Vagina (tissue), 2 donors: ENCODE results near the gene GSG1.

Experiments
- POLR2A ChIP-seq, 2 donors: fragments of 450-650 bp; IDR thresholded peaks; one replicate each; pipeline ENCODE4 v1.6.1; 2017; ENCODE audit warnings: antibody characterized with exemption in 2 of 2, mild to moderate bottlenecking in 2 of 2, moderate library complexity in 2 of 2
- POLR2AphosphoS5 ChIP-seq, 2 donors: sonication (generic); formaldehyde crosslinking; IDR thresholded peaks; one replicate each; pipeline ENCODE4 v1.9.0; 2017; ENCODE audit warnings: antibody characterized with exemption in 2 of 2, mild to moderate bottlenecking in 2 of 2, low read depth in 1 of 2; ENCODE audit not compliant: insufficient read depth in 1 of 2
- TF ChIP-seq, protein P1 (sequence below), 3 experiments: fragments of 450-650 bp in 2 of 3; fragments of 200-600 bp in 1 of 3; sonication (generic) in 1 of 3; IDR thresholded peaks; one replicate each; pipeline ENCODE4 v1.5.1; 2017 to 2019; ENCODE audit warnings: antibody characterized with exemption in 3 of 3, mild to moderate bottlenecking in 2 of 3, moderate library complexity in 2 of 3

DNA sequence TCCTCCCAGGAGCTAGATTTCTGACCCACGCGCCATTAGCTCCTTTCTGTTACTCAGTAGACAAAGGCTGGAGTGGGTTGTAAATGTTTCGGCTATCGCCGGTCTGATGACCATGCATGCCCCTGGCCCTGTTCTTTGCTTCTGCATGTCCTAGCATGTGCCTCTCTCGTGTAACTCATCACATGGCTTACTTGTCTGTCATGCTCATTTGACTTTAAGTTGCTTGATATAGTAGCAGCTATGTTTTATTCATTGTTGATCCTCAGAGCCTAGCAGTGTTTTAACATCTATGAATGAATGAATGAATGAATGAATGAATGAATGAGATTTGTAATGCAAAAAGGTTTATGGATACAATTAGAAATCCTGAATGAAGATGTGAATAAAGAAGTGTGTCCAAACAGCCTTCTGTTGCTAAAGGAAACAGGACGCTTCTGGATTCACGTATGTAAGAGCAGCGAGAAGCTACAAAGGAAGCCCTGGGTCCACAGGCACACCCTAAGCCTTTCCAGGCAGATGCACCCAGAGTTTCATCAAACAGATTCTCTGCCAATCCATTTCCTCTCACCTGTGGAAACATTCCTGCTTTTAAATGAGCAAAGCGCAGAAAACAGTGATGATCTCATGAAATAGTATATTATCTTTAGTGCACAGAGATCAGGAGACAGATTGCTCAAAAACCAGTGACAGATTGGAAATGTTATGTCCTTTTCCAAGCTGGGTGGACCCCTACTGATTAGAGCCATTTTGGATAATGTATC is 3.4 kb downstream of the GSG1 start:
- TF ChIP-seq POLR2A (IDR thresholded peaks at IDR 0.05) (no peak), POLR2AphosphoS5 (IDR thresholded peaks at IDR 0.05; ENCODE audit: insufficient read depth in 1 of 2, low read depth in 1 of 2) (no peak)
- TF ChIP-seq, protein P1, sequence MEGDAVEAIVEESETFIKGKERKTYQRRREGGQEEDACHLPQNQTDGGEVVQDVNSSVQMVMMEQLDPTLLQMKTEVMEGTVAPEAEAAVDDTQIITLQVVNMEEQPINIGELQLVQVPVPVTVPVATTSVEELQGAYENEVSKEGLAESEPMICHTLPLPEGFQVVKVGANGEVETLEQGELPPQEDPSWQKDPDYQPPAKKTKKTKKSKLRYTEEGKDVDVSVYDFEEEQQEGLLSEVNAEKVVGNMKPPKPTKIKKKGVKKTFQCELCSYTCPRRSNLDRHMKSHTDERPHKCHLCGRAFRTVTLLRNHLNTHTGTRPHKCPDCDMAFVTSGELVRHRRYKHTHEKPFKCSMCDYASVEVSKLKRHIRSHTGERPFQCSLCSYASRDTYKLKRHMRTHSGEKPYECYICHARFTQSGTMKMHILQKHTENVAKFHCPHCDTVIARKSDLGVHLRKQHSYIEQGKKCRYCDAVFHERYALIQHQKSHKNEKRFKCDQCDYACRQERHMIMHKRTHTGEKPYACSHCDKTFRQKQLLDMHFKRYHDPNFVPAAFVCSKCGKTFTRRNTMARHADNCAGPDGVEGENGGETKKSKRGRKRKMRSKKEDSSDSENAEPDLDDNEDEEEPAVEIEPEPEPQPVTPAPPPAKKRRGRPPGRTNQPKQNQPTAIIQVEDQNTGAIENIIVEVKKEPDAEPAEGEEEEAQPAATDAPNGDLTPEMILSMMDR (IDR thresholded peaks at IDR 0.05) = no peak
